GM19043 (cell line): ENCODE results near the gene AIMP1.
"Not testable (repeated sequence)": the region's sequence is repeated elsewhere in the genome, so short reads cannot be mapped to it uniquely, and the experiment has no call there.

Source experiments
- ATAC-seq: cut with Tn5 transposase; IDR thresholded peaks from one replicate; pipeline ENCODE4 v1.9.1; 2021; ENCODE audit warnings: low read depth; ENCODE audit not compliant: unreplicated experiment

The AIMP1 gene

GRCh38 chr4:106306561-106306960 lies 9.8 kb upstream of the AIMP1 start:
- no peak for ATAC-seq

- ATAC-seq, result no peak
Measured at GRCh38 chr4:106312377-106312776, 4.0 kb upstream of the AIMP1 start.

- ATAC-seq, result no peak
Measured at GRCh38 chr4:106312997-106313522, 3.3 kb upstream of the AIMP1 start.

DNA sequence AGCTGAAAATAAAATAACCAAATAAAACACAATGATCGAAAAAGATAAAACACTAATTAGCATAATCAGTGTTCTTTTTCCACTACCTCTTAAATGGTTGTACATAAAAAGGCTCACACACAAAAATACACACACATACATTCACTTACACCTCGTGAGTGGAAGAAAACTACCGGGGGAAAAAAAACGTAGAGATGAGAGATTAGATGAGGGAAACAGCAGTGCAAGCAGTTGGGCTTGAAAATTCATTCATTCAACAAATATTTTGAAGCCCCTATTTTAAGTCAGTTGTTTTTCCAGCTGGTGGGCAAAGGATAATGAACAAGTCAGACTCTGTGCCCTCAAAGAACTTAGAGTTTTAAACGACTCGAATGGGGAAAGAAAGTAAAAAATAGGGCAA lies 1.4 kb upstream of the AIMP1 start:
- no peak for ATAC-seq

DNA sequence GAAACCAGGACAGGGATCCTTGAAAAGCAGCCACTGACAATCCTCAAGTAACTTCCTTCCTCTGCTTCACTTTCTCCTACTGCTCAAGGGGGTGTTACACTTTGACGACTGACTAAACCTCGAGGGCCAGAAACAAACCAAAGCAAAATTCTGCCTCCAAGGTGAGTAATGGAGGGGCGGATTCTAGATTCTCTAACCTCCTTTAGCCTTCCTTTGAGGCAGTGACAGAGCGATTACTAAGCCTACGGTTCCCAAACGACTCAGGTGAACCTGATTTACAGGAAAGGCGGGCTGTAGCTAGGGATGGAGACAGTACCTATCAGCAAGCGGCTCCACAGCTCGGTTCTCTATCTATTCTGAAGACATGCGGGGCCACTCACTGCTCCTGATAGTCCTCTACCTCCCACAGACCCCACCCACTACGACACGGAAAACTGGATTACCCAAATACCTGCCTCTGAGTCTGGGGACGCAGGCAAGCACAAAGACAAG lies 828 bp upstream of the AIMP1 start:
- peak; percentile 16 for ATAC-seq

- ATAC-seq, result no peak
Measured at GRCh38 chr4:106316773-106317409, 541 bp downstream of the AIMP1 start.

GRCh38 chr4:106317815-106318214 lies 1.5 kb downstream of the AIMP1 start:
- ATAC-seq, result no peak

DNA sequence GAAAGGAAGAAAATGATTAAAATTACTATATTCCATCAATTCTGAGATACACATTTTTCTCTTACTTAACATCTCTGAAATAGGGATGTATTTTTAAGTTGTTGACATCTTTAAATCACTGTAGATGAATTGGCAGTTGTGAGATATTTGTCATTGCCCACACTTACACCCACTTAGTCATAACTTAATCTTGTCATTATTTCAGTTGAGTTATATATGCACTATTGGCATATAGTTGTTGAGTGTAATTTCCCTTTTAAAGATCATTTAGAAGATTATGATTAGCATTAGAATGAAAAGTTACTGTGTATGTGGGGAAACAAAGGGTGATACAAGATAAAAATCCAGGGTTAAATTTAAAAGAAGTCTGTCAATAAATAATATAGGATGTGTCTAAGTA lies 2.2 kb downstream of the AIMP1 start:
- ATAC-seq, result no peak

DNA sequence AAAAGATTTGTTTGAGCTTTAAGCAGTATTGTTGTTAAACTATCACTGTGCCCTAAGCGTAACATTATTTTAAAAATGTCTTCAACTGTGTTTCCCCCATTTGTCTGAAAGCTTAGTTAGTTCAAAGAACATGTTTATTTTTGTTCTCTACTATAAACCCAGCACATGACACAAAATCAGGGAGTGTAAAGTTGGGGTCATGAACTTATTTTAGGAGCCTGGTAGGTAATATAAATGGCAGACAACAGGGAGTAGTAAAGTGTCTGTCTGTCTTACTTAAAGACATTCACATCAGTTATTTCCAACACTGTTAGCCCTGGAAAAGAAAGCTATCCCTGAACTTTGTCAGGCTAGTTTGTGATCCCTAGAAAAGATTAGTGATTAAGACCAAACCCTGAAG lies 3.9 kb downstream of the AIMP1 start:
- ATAC-seq, result no peak

- not testable (repeated sequence) for ATAC-seq
Measured at GRCh38 chr4:106321168-106321567, 4.8 kb downstream of the AIMP1 start.

DNA sequence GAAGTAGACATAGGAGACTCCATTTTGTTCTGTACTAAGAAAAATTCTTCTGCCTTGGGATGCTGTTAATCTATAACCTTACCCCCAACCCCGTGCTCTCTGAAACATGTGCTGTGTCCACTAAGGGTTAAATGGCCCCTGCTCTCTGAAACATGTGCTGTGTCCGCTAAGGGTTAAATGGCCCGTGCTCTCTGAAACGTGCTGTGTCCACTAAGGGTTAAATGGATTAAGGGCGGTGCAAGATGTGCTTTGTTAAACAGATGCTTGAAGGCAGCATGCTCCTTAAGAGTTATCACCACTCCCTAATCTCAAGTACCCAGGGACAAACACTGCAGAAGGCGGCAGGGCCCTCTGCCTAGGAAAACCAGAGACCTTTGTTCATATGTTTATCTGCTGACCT lies 5.5 kb downstream of the AIMP1 start:
- ATAC-seq, result not testable (repeated sequence)

DNA sequence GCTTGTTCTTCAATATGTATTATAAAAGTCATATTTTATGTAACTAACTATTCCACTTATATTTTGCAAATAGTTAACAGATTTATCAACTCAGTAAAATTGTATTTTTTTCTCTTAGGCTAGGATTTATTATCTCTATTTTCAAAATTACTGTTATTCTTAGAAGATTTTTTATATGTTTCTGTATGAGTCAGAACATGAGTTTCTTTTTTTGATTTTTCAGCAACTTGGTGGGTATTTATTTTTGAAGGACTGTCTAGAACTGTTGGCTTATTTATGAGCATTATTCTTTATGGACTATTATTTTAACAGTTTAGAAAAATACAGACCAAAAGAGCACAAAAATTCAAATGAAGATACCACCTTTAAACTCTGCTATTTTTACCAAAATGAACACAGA lies 6.8 kb downstream of the AIMP1 start:
- ATAC-seq, result no peak

- no peak for ATAC-seq
Measured at GRCh38 chr4:106325800-106326199, 9.4 kb downstream of the AIMP1 start.

DNA sequence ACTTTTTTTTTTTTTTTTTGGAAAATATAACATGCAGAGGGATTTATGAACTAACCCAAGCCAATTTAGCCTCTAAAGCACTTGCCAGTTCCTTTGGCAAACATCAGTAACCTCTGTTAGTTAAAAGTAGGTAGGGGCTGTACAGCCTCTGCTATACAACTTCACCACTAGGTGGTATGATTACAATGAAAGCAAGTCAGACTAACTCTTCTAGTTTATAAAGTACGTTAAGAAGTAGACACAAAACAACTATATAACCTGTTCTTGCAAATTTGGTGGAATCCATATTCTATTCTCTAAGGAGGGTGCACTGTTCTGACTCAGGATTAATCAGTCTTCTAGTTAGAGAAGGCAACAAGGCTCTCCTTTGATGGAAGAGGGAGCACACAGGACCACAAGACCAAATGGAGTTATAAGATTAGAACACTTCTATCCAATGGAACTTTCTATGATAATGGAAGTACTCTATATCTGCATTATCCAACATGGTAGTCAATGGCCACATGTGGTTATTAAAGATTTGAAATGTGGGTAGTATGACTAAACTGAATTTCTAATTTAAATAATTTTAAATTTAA lies 12.8 kb downstream of the AIMP1 start:
- peak; percentile 76 for ATAC-seq

DNA sequence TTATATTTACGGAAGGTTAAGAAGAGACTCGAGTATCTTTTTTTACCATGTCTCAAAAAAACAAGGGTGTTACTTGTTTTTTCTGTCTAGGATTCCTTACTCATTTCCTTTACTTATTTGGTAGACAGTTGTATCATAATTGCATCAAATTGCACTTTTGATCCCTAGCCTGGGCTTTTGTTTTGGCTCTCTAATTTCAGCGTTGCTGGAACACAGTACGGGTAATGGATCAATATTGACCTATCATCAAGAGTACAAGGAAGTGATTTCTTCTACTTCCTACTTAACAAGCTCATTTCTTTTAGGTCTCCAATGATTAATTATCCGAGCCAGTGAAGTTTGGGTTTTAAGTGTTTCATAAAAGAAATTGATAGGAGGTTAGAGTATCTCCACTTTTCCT lies 16.8 kb downstream of the AIMP1 start:
- no peak for ATAC-seq

DNA sequence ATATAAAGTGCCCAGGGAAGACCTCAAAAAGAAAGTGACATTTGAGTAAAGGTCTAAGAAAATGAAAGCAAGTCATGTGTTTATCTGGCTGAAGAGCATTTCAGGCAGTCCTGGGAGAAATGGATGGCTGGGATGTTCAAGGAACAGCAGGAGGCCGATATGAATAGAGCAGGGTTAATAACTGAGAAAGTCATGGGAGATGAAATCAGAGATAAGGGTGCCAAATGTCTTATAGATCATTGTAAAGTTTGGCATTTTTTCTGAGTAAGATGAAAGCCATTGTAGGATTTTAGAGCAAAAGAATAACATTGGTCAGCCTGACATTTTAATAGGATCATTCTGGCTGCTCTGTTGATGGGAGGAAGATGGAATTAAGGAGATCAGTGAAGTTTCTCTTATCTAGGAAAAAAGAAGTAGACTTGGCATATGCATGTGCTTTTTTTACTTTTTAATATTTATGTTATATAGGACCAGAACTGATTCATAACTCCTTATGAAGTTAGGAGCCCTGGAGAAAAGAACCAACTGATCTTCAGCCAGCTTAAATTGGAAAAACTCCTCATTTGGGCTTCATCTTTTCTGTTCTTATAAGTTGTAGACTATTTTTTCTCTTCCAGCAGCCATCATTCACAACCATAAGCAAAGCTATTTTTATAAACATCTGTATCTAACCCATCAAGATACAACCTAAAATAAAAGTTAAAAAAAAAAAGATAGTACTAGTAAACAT lies 18.6 kb downstream of the AIMP1 start:
- ATAC-seq, result no peak

- ATAC-seq, result no peak
Measured at GRCh38 chr4:106336618-106337017, 20.3 kb downstream of the AIMP1 start.

DNA sequence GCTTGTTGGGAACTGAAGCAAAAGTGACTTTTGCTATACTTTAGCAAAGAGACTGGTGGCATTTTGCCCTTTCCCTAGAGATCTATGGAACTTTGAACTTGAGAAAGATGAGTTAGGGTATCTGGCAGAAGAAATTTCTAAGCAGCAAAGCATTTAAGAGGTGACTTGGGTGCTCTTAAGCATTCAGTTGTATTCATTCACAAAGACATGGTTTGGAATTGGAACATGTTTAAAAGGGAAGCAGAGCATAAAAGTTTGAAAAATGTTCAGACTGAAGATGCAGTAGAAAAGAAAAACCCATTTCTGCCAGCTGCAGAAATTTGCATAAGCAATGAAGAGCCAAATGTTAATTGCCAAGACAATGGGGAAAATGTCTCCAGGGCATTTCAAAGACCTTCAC lies 21.6 kb downstream of the AIMP1 start:
- no peak for ATAC-seq

DNA sequence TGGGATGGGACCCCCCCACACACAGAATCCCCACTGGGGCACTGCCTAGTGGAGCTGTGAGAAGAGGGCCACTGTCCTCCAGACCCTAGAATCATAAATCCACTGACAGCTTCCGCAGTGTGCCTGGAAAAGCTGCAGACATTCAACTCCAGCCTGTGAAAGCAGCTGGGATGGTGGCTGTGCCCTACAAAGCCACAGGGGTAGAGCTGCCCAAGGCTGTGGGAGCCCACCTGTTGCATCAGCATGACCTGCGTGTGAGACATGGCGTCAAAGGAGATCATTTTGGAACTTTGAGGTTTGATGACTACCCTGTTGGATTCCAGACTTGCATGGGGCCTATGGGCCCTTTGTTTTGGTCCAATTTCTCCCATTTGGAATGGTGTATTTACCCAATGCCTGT lies 22.3 kb downstream of the AIMP1 start:
- no peak for ATAC-seq

DNA sequence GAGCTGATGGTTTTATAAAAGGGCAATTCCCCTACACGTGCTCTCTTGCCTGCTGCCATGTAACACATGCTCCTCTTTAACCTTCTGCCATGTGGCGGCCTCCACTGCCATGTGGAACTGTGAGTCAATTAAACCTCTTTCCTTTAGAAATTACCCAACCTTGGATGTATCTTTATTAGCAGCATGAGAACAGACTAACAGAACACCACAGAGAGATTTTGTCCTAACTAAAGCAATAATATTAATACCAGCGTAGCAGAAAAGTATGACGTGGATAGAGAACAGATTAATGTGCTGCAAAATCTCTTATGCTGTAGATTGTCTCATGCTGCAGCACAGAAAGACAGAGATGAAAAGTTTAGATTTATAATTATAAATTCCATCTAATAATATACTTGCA lies 23.1 kb downstream of the AIMP1 start:
- ATAC-seq, result no peak

DNA sequence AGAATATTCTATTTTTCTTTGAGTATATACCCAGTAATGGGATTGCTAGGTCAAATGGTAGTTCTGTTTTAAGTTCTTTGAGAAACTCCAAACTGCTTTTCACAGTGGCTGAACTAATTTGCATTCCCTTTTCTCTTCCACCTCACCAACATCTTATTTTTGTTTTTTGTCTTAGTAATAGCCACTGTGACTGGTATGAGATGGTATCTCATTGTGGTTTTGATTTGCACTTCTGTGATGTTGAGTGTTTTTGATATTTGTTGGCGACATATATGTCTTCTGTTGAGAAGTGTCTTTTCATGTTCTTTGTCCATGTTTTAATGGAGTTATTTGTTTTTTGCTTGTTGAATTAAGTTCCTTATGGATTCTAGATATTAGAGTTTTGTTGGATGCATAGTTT lies 24.4 kb downstream of the AIMP1 start:
- no peak for ATAC-seq
